Measurements from ENCODE around the gene ADGRG3.

ADGRG3 gene

GRCh38 chr16:57630931-57631845 lies 36.9 kb upstream of the ADGRG3 start:
- DNase-seq = no peak

GRCh38 chr16:57632568-57632967 lies 35.5 kb upstream of the ADGRG3 start:
- DNase-seq = no peak

GRCh38 chr16:57633383-57634064 lies 34.6 kb upstream of the ADGRG3 start:
- no peak for DNase-seq

- DNase-seq = no peak
Observed at GRCh38 chr16:57634171-57634570, 33.9 kb upstream of the ADGRG3 start.

- DNase-seq = no peak
Observed at GRCh38 chr16:57635266-57636097, 32.6 kb upstream of the ADGRG3 start.

GRCh38 chr16:57636184-57636583 lies 31.9 kb upstream of the ADGRG3 start:
- no peak for DNase-seq

- no peak for DNase-seq
Observed at GRCh38 chr16:57637020-57637419, 31.1 kb upstream of the ADGRG3 start.

GRCh38 chr16:57637424-57637823 lies 30.7 kb upstream of the ADGRG3 start:
- no peak for DNase-seq

- no peak for DNase-seq
Observed at GRCh38 chr16:57637965-57638364, 30.1 kb upstream of the ADGRG3 start.

- DNase-seq = no peak
Observed at GRCh38 chr16:57638381-57638780, 29.7 kb upstream of the ADGRG3 start.

GRCh38 chr16:57639172-57639887 lies 28.8 kb upstream of the ADGRG3 start:
- DNase-seq = peak; percentile 66

- no peak for DNase-seq
Observed at GRCh38 chr16:57640185-57640584, 27.9 kb upstream of the ADGRG3 start.

GRCh38 chr16:57640612-57641011 lies 27.5 kb upstream of the ADGRG3 start:
- DNase-seq = no peak

- DNase-seq = no peak
Observed at GRCh38 chr16:57642160-57643135, 25.7 kb upstream of the ADGRG3 start.

GRCh38 chr16:57643147-57643874 lies 24.8 kb upstream of the ADGRG3 start:
- no peak for DNase-seq

GRCh38 chr16:57643910-57644309 lies 24.2 kb upstream of the ADGRG3 start:
- no peak for DNase-seq

- no peak for DNase-seq
Observed at GRCh38 chr16:57644383-57645014, 23.6 kb upstream of the ADGRG3 start.

GRCh38 chr16:57645169-57645568 lies 22.9 kb upstream of the ADGRG3 start:
- DNase-seq = no peak

GRCh38 chr16:57645691-57646387 lies 22.3 kb upstream of the ADGRG3 start:
- no peak for DNase-seq

All from right kidney (tissue), 1 donor.